ENCODE measurements around the gene CTXN1.
"Not testable (repeated sequence)": the region's sequence is repeated elsewhere in the genome, so short reads cannot be mapped to it uniquely, and the experiment has no call there.

The CTXN1 gene

GRCh38 chr19:7899751-7900378, 26.1 kb downstream of the CTXN1 start:
- Histone ChIP-seq H3K27me3 (ENCODE audit: control insufficient read depth, insufficient read depth, low read length, poor library complexity, severe bottlenecking) (no peaks in the 10 kb centered on the region), H3K4me3 (ENCODE audit: insufficient read depth, low read depth, low read length) (no peak overlapping the region), H3K27ac (ENCODE audit: insufficient read depth, low read depth, low read length, poor library complexity, severe bottlenecking) (no peak overlapping the region), H3K4me1 (ENCODE audit: control insufficient read depth, insufficient read depth, low read length) (peaks cover 11% of the 10 kb centered on the region), H3K36me3 (ENCODE audit: control insufficient read depth, insufficient read depth, low read length) (no peaks in the 10 kb centered on the region), H3K9me3 (ENCODE audit: control insufficient read depth, low read length) (no peaks in the 10 kb centered on the region)
- WGBS, 2 experiments: 94 to 95% methylated on average over 34 of the region's 34 CpGs

- H3K4me3 ChIP-seq (ENCODE audit: insufficient read depth, low read depth, low read length): no peak overlapping the region
- H3K36me3 ChIP-seq (ENCODE audit: control insufficient read depth, insufficient read depth, low read length): no peaks in the 10 kb centered on the region
- no peaks in the 10 kb centered on the region for H3K27me3 ChIP-seq (ENCODE audit: control insufficient read depth, insufficient read depth, low read length, poor library complexity, severe bottlenecking)
- H3K27ac ChIP-seq (ENCODE audit: insufficient read depth, low read depth, low read length, poor library complexity, severe bottlenecking): no peak overlapping the region
- 95 to 96% methylated on average over 16 of the region's 16 CpGs for WGBS, 2 experiments
- peaks cover 5% of the 10 kb centered on the region for H3K4me1 ChIP-seq (ENCODE audit: control insufficient read depth, insufficient read depth, low read length)
- no peaks in the 10 kb centered on the region for H3K9me3 ChIP-seq (ENCODE audit: control insufficient read depth, low read length)
Observed at GRCh38 chr19:7898967-7899366, 27.0 kb downstream of the CTXN1 start.

GRCh38 chr19:7897292-7897691, 28.6 kb downstream of the CTXN1 start:
- H3K27ac ChIP-seq (ENCODE audit: insufficient read depth, low read depth, low read length, poor library complexity, severe bottlenecking): no peak overlapping the region
- 90 to 93% methylated on average over 11 of the region's 11 CpGs for WGBS, 2 experiments
- H3K27me3 ChIP-seq (ENCODE audit: control insufficient read depth, insufficient read depth, low read length, poor library complexity, severe bottlenecking): no peaks in the 10 kb centered on the region
- H3K9me3 ChIP-seq (ENCODE audit: control insufficient read depth, low read length): no peaks in the 10 kb centered on the region
- H3K4me3 ChIP-seq (ENCODE audit: insufficient read depth, low read depth, low read length): no peak overlapping the region
- no peaks in the 10 kb centered on the region for H3K36me3 ChIP-seq (ENCODE audit: control insufficient read depth, insufficient read depth, low read length)
- H3K4me1 ChIP-seq (ENCODE audit: control insufficient read depth, insufficient read depth, low read length): no peaks in the 10 kb centered on the region

- H3K4me1 ChIP-seq (ENCODE audit: control insufficient read depth, insufficient read depth, low read length): no peaks in the 10 kb centered on the region
- no peak overlapping the region for H3K27ac ChIP-seq (ENCODE audit: insufficient read depth, low read depth, low read length, poor library complexity, severe bottlenecking)
- no peaks in the 10 kb centered on the region for H3K27me3 ChIP-seq (ENCODE audit: control insufficient read depth, insufficient read depth, low read length, poor library complexity, severe bottlenecking)
- no peaks in the 10 kb centered on the region for H3K9me3 ChIP-seq (ENCODE audit: control insufficient read depth, low read length)
- H3K36me3 ChIP-seq (ENCODE audit: control insufficient read depth, insufficient read depth, low read length): no peaks in the 10 kb centered on the region
- 92 to 93% methylated on average over 13 of the region's 13 CpGs for WGBS, 2 experiments
- no peak overlapping the region for H3K4me3 ChIP-seq (ENCODE audit: insufficient read depth, low read depth, low read length)
Observed at GRCh38 chr19:7895565-7895964, 30.4 kb downstream of the CTXN1 start.

- H3K27ac ChIP-seq (ENCODE audit: insufficient read depth, low read depth, low read length, poor library complexity, severe bottlenecking): no peak overlapping the region
- H3K4me1 ChIP-seq (ENCODE audit: control insufficient read depth, insufficient read depth, low read length): no peaks in the 10 kb centered on the region
- H3K4me3 ChIP-seq (ENCODE audit: insufficient read depth, low read depth, low read length): no peak overlapping the region
- no peaks in the 10 kb centered on the region for H3K36me3 ChIP-seq (ENCODE audit: control insufficient read depth, insufficient read depth, low read length)
- WGBS, 2 experiments: 81 to 82% methylated on average over 18 of the region's 18 CpGs
- H3K27me3 ChIP-seq (ENCODE audit: control insufficient read depth, insufficient read depth, low read length, poor library complexity, severe bottlenecking): no peaks in the 10 kb centered on the region
- H3K9me3 ChIP-seq (ENCODE audit: control insufficient read depth, low read length): no peaks in the 10 kb centered on the region
Observed at GRCh38 chr19:7894612-7895309, 31.2 kb downstream of the CTXN1 start.

GRCh38 chr19:7893362-7894101, 32.4 kb downstream of the CTXN1 start:
- not testable (repeated sequence) for H3K9me3 ChIP-seq (ENCODE audit: control insufficient read depth, low read length); H3K36me3 ChIP-seq (ENCODE audit: control insufficient read depth, insufficient read depth, low read length); H3K27ac ChIP-seq (ENCODE audit: insufficient read depth, low read depth, low read length, poor library complexity, severe bottlenecking); H3K4me3 ChIP-seq (ENCODE audit: insufficient read depth, low read depth, low read length); H3K27me3 ChIP-seq (ENCODE audit: control insufficient read depth, insufficient read depth, low read length, poor library complexity, severe bottlenecking); H3K4me1 ChIP-seq (ENCODE audit: control insufficient read depth, insufficient read depth, low read length)
- 89 to 93% methylated on average over 18 of the region's 18 CpGs for WGBS, 2 experiments

- no peaks in the 10 kb centered on the region for H3K4me1 ChIP-seq (ENCODE audit: control insufficient read depth, insufficient read depth, low read length)
- WGBS, 2 experiments: 74 to 82% methylated on average over 8 of the region's 8 CpGs
- H3K4me3 ChIP-seq (ENCODE audit: insufficient read depth, low read depth, low read length): peak overlapping the region; percentile 35
- H3K27ac ChIP-seq (ENCODE audit: insufficient read depth, low read depth, low read length, poor library complexity, severe bottlenecking): no peak overlapping the region
- no peaks in the 10 kb centered on the region for H3K36me3 ChIP-seq (ENCODE audit: control insufficient read depth, insufficient read depth, low read length)
- H3K27me3 ChIP-seq (ENCODE audit: control insufficient read depth, insufficient read depth, low read length, poor library complexity, severe bottlenecking): peaks cover 22% of the 10 kb centered on the region
- no peaks in the 10 kb centered on the region for H3K9me3 ChIP-seq (ENCODE audit: control insufficient read depth, low read length)
Observed at GRCh38 chr19:7888826-7889217, 37.1 kb downstream of the CTXN1 start.

GRCh38 chr19:7888145-7888825, 37.6 kb downstream of the CTXN1 start, which contains the start of gene LRRC8E:
TSS of gene LRRC8E (plus strand) at chr19:7888510. CDS start at chr19:7895604, 7,094 bp downstream.
- WGBS, 2 experiments: 9 to 10% methylated on average over 53 of the region's 53 CpGs
- Histone ChIP-seq H3K4me1 (ENCODE audit: control insufficient read depth, insufficient read depth, low read length) (no peaks in the 10 kb centered on the region), H3K36me3 (ENCODE audit: control insufficient read depth, insufficient read depth, low read length) (no peaks in the 10 kb centered on the region), H3K4me3 (ENCODE audit: insufficient read depth, low read depth, low read length) (peak within 1 kb of the TSS; percentile 35), H3K9me3 (ENCODE audit: control insufficient read depth, low read length) (no peaks in the 10 kb centered on the region), H3K27me3 (ENCODE audit: control insufficient read depth, insufficient read depth, low read length, poor library complexity, severe bottlenecking) (peaks cover 22% of the 10 kb centered on the region), H3K27ac (ENCODE audit: insufficient read depth, low read depth, low read length, poor library complexity, severe bottlenecking) (no peak within 1 kb of the TSS)

- Histone ChIP-seq H3K9me3 (ENCODE audit: control insufficient read depth, low read length) (no peaks in the 10 kb centered on the region), H3K4me3 (ENCODE audit: insufficient read depth, low read depth, low read length) (no peak overlapping the region), H3K4me1 (ENCODE audit: control insufficient read depth, insufficient read depth, low read length) (no peaks in the 10 kb centered on the region), H3K27me3 (ENCODE audit: control insufficient read depth, insufficient read depth, low read length, poor library complexity, severe bottlenecking) (peaks cover 22% of the 10 kb centered on the region), H3K27ac (ENCODE audit: insufficient read depth, low read depth, low read length, poor library complexity, severe bottlenecking) (no peak overlapping the region), H3K36me3 (ENCODE audit: control insufficient read depth, insufficient read depth, low read length) (no peaks in the 10 kb centered on the region)
- 82 to 83% methylated on average over 16 of the region's 16 CpGs for WGBS, 2 experiments
Observed at GRCh38 chr19:7887408-7888144, 38.4 kb downstream of the CTXN1 start.

Data from ectodermal cell (in vitro differentiated cells).